ENCODE measurements around the gene ORM1.

ORM1 gene

DNA sequence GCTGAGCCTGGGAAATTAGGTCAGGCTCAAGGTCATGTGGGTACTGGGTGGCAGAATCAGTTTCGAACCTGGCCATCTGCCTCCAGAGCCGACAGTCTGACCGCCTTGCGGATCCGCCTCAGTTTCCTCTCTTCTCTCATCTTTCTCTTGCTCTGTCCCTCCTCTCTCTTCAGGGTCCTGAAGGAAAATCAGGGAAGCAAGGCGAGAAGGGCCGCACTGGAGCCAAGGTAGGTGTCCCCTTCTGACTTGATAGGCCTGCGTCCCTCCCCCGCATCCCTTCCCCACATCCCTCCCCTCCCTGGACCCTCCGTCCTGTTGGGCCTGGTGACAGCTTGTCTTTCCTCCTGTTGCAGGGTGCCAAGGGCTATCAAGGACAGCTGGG, 40.8 kb upstream of the ORM1 start:
- Histone ChIP-seq H3K4me3 (ENCODE audit: low read depth, low read length) (no peak overlapping the region), H3K27me3 (ENCODE audit: insufficient read depth, low read depth, severe bottlenecking) (no peaks in the 10 kb centered on the region), H3K27ac (no peak overlapping the region), H3K9me3 (ENCODE audit: severe bottlenecking) (no peaks in the 10 kb centered on the region), H3K36me3 (peaks cover 46% of the 10 kb centered on the region)
- DNase-seq: peak; percentile 10
- TF ChIP-seq CTCF (IDR thresholded peaks at IDR 0.05; ENCODE audit: low read depth, low read length): no peak

- no peak for TF ChIP-seq CTCF (IDR thresholded peaks at IDR 0.05; ENCODE audit: low read depth, low read length)
- no peaks in the 10 kb centered on the region for H3K9me3 ChIP-seq (ENCODE audit: severe bottlenecking)
- no peak overlapping the region for H3K4me3 ChIP-seq (ENCODE audit: low read depth, low read length)
- peaks cover 44% of the 10 kb centered on the region for H3K36me3 ChIP-seq
- no peaks in the 10 kb centered on the region for H3K27me3 ChIP-seq (ENCODE audit: insufficient read depth, low read depth, severe bottlenecking)
- no peak overlapping the region for H3K27ac ChIP-seq
- peak; percentile 15 for DNase-seq
These were observed 40.4 kb upstream of the ORM1 start for GRCh38 chr9:114282507-114282906.

GRCh38 chr9:114282926-114283325, 40.0 kb upstream of the ORM1 start:
- peak; percentile 5 for DNase-seq
- no peak for TF ChIP-seq CTCF (IDR thresholded peaks at IDR 0.05; ENCODE audit: low read depth, low read length)
- Histone ChIP-seq H3K27ac (no peak overlapping the region), H3K9me3 (ENCODE audit: severe bottlenecking) (no peaks in the 10 kb centered on the region), H3K27me3 (ENCODE audit: insufficient read depth, low read depth, severe bottlenecking) (no peaks in the 10 kb centered on the region), H3K36me3 (peaks cover 44% of the 10 kb centered on the region), H3K4me3 (ENCODE audit: low read depth, low read length) (no peak overlapping the region)

DNA sequence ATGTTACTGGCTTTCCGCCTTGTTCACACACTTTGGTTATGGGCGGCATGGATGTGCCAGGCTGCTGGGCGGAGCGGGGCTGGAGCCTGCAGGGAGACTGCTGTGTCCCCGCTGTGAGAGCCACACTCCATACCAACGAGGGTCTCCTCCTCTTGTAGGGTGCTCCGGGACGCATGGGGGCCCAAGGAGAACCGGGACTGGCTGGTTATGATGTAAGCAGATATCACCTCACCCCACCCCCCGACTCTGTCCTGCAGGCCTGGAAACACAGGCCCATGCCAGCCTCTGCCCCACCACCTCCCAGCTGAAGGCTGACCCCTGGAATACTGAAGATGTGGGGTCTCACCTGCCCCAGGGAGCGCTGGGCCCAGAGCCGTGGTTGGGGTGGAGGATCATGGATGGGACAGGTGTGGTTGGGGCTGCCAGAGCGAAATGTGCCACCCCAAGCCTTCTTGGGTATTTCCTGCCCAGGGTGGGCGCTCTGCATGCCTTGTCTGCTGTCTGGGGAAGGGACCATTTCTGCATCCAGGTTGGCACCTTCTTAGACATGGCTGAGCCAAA, 39.3 kb upstream of the ORM1 start:
- Histone ChIP-seq H3K4me3 (ENCODE audit: low read depth, low read length) (no peak overlapping the region), H3K36me3 (peaks cover 44% of the 10 kb centered on the region), H3K27ac (no peak overlapping the region), H3K27me3 (ENCODE audit: insufficient read depth, low read depth, severe bottlenecking) (no peaks in the 10 kb centered on the region), H3K9me3 (ENCODE audit: severe bottlenecking) (no peaks in the 10 kb centered on the region)
- no peak for TF ChIP-seq CTCF (IDR thresholded peaks at IDR 0.05; ENCODE audit: low read depth, low read length)
- peak; percentile 6 for DNase-seq

GRCh38 chr9:114284316-114285060, 38.4 kb upstream of the ORM1 start:
- Histone ChIP-seq H3K27me3 (ENCODE audit: insufficient read depth, low read depth, severe bottlenecking) (no peaks in the 10 kb centered on the region), H3K9me3 (ENCODE audit: severe bottlenecking) (no peaks in the 10 kb centered on the region), H3K4me3 (ENCODE audit: low read depth, low read length) (no peak overlapping the region), H3K27ac (no peak overlapping the region), H3K36me3 (peaks cover 38% of the 10 kb centered on the region)
- no peak for TF ChIP-seq CTCF (IDR thresholded peaks at IDR 0.05; ENCODE audit: low read depth, low read length)
- DNase-seq: peak; percentile 8
